Small intestine (tissue), 16 donors: ENCODE results near the gene POU5F1. TPM values are rescaled to one million over a fixed set of nuclear protein-coding genes. Genes with fewer than 3 reads are reported as not detected.
"Not testable (repeated sequence)": the region's sequence is repeated elsewhere in the genome, so short reads cannot be mapped to it uniquely, and the experiment has no call there.

Experiments
- DNase-seq, 2 donors: peaks; one replicate each; pipeline versions ENCODE4 v3.0.0 to v3.0.0-alpha.2; 2013
- FAIRE-seq: peaks from 2 replicates; lab custom pipeline; 2012; peaks lifted over from hg19 to GRCh38; lab: Jason Lieb, UNC
- H3K27ac ChIP-seq, 3 donors: one replicate each; pipeline ENCODE4 v1.5.1; 2013; ENCODE audit warnings: low read length in 2 of 3, mild to moderate bottlenecking in 2 of 3, control low read depth in 1 of 3, inconsistent platforms in 1 of 3, low read depth in 1 of 3, moderate library complexity in 1 of 3
- H3K27me3 ChIP-seq, 3 donors: one replicate each; pipeline ENCODE4 v1.6.1; 2013; ENCODE audit warnings: low read length in 3 of 3, inconsistent platforms in 1 of 3; ENCODE audit not compliant: control insufficient read depth in 3 of 3, insufficient read depth in 3 of 3
- H3K36me3 ChIP-seq, 3 donors: one replicate each; pipeline ENCODE4 v1.6.1; 2013; ENCODE audit warnings: low read length in 3 of 3, inconsistent platforms in 1 of 3, low read depth in 1 of 3, mild to moderate bottlenecking in 1 of 3, moderate library complexity in 1 of 3; ENCODE audit not compliant: control insufficient read depth in 3 of 3, insufficient read depth in 2 of 3
- H3K4me1 ChIP-seq, 3 donors: one replicate each; pipeline ENCODE4 v1.6.1; 2013; ENCODE audit warnings: low read length in 2 of 3, inconsistent platforms in 1 of 3, low read depth in 1 of 3, mild to moderate bottlenecking in 1 of 3, moderate library complexity in 1 of 3; ENCODE audit not compliant: control insufficient read depth in 3 of 3, insufficient read depth in 2 of 3
- H3K4me3 ChIP-seq, 3 donors: one replicate each; pipeline ENCODE4 v1.5.1; 2013; ENCODE audit warnings: low read length in 3 of 3, control low read depth in 1 of 3, inconsistent platforms in 1 of 3, low read depth in 1 of 3, mild to moderate bottlenecking in 1 of 3, moderate library complexity in 1 of 3
- H3K9me3 ChIP-seq, 2 donors: one replicate each; pipeline ENCODE4 v1.6.1; 2013; ENCODE audit warnings: low read depth in 1 of 2, low read length in 1 of 2; ENCODE audit not compliant: control insufficient read depth in 2 of 2, insufficient read depth in 1 of 2
- WGBS, 3 donors: extraction: QIAGEN DNeasy Blood & Tissue Kit; methylation state at CpG; one replicate each; pipeline ENCODE4 v1.1.7; 2013; 5-methylcytosine and 5-hydroxymethylcytosine counted together
- long read RNA-seq, 10 donors: transcript quantifications; one replicate each; lab custom pipeline, GENCODE V29; 2026
- polyA plus RNA-seq, 4 donors: library from polyadenylated mRNA; stranded (reverse) in 3 of 4; unstranded in 1 of 4; fragments of 200-250 nt in 3 of 4; fragments of 120-200 nt in 1 of 4; gene quantifications; one replicate each; pipeline versions ENCODE4 v1.2.1 to v1.2.3, GENCODE V29; 2013
- donor health status: healthy with polysubstance abuse.
- donor health status: control.
- donor health status: control.
- donor health status: Bipolar disorder and iron deficiency.
- donor health status: healthy.

Gene POU5F1
- 10 to 100 TPM in 2 of 4 donors, 1 to 10 TPM in 1, under 1 TPM in 1; 0.10 to 32.0 (median 18.4) TPM for polyA plus RNA-seq
- long read RNA-seq, donor 1 = 0 reads
- long read RNA-seq, donor 2 = 0 reads
- long read RNA-seq, donor 3 = 0 reads
- long read RNA-seq, donor 4 = 0 reads
- long read RNA-seq, donor 5 = 0 reads
- long read RNA-seq, donor 6 = 0 reads
- long read RNA-seq, donor 7 = 0 reads
- long read RNA-seq, donor 8 = 0 reads
- long read RNA-seq, donor 9 = 0 reads
- long read RNA-seq, donor 10 = 0 reads

DNA sequence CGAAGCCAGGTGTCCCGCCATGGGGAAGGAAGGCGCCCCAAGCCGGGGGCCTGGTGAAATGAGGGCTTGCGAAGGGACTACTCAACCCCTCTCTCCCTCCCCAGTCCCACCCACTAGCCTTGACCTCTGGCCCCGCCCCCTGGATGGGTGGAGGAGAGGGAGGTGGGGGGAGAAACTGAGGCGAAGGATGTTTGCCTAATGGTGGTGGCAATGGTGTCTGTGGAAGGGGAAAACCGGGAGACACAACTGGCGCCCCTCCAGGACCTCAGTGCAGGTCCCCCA is at the start of gene POU5F1:
Gene POU5F1, minus strand, starts transcription at position 83 of the 282 bp plus-strand sequence. Its CDS starts 62 bp downstream, at position 21.
- Histone ChIP-seq H3K27ac (no peak within 1 kb of the TSS), H3K4me1 (no peaks in the 10 kb centered on the region), H3K36me3 (no peaks in the 10 kb centered on the region), H3K27me3 (peaks cover 0 to 6% (median 0%) of the 10 kb centered on the region in 3 donors), H3K9me3 (no peaks in the 10 kb centered on the region), H3K4me3 (no peak within 1 kb of the TSS)
- DNase-seq (no peak), FAIRE-seq (no peak)
- WGBS, 3 donors = 66 to 93% (median 89%) methylated on average over 9 of the region's 9 CpGs

- Histone ChIP-seq H3K36me3 (no peaks in the 10 kb centered on the region), H3K4me1 (no peaks in the 10 kb centered on the region), H3K27me3 (no peaks in the 10 kb centered on the region), H3K4me3 (no peak overlapping the region), H3K27ac (peak overlapping the region in 1 of 3 donors; percentile 64), H3K9me3 (peaks cover 2 to 12% of the 10 kb centered on the region in 2 donors)
- 84 to 86% (median 86%) methylated on average over 7 of the region's 7 CpGs for WGBS, 3 donors
- no peak for DNase-seq
- no peak for FAIRE-seq
These were observed 45.9 kb upstream of the POU5F1 start for GRCh38 chr6:31216208-31216898.

DNA sequence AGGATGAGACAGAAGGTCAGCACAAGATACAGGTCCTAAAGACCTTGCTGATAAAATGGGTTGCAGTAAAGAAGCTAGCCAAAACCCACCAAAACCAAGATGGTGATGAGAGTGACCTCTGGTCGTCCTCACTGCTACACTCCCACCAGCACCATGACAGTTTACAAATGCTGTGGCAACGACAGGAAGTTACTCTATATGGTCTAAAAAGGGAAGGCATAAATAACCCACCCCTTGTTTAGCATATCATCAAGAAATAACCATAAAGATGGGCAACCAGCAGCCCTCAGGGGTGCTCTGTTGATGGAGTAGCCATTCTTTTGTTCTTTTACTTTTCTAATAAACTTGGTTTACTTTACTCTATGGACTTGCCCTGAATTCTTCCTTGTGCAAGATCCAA is 44.7 kb upstream of the POU5F1 start:
- H3K27me3 ChIP-seq, H3K4me3 ChIP-seq, H3K36me3 ChIP-seq, DNase-seq, FAIRE-seq, H3K4me1 ChIP-seq, H3K27ac ChIP-seq: not testable (repeated sequence)
- H3K9me3 ChIP-seq = peaks cover 2 to 12% of the 10 kb centered on the region in 2 donors
- WGBS, 3 donors = 58 to 78% (median 72%) methylated on average over 2 of the region's 2 CpGs

DNA sequence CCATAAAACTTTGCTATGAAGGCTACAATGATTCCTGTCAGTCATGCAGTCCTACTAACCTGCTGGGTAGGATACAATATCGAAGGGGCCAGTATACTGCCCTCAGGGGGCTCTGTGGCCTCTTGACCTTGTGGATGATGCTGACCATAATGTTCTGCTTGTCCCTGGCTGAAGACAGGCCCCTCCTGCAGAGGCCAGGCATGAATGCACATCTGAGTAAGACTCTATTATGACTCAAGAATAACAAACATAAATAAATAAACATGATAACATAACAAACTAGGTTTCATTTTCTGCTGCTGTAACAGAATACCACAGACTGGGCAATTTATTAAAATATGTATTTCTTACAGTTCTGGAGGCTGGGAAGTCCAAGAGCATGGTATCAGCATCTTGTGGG is 44.0 kb upstream of the POU5F1 start:
- no peak for DNase-seq
- peaks cover 2 to 12% of the 10 kb centered on the region in 2 donors for H3K9me3 ChIP-seq
- FAIRE-seq = no peak
- no peaks in the 10 kb centered on the region for H3K27me3 ChIP-seq
- WGBS, 3 donors = 81 to 87% (median 85%) methylated on average over 1 of the region's 1 CpG
- H3K4me1 ChIP-seq = peaks cover 0 to 12% (median 0%) of the 10 kb centered on the region in 3 donors
- no peak overlapping the region for H3K4me3 ChIP-seq
- H3K27ac ChIP-seq = no peak overlapping the region
- no peaks in the 10 kb centered on the region for H3K36me3 ChIP-seq

GRCh38 chr6:31210741-31211532 is 40.5 kb upstream of the POU5F1 start:
- no peak for FAIRE-seq
- peaks cover 0 to 29% (median 8%) of the 10 kb centered on the region in 3 donors for H3K4me1 ChIP-seq
- WGBS, 3 donors = 66 to 93% (median 83%) methylated on average over 5 of the region's 5 CpGs
- H3K4me3 ChIP-seq = no peak overlapping the region
- H3K9me3 ChIP-seq = peaks cover 0 to 5% of the 10 kb centered on the region in 2 donors
- peak in 1 of 2 donors; percentile 48 for DNase-seq
- no peak overlapping the region for H3K27ac ChIP-seq
- H3K36me3 ChIP-seq = no peaks in the 10 kb centered on the region
- H3K27me3 ChIP-seq = no peaks in the 10 kb centered on the region

GRCh38 chr6:31210123-31210522 is 39.6 kb upstream of the POU5F1 start:
- H3K4me3 ChIP-seq = no peak overlapping the region
- H3K27ac ChIP-seq = peak overlapping the region in 1 of 3 donors; percentile 9
- FAIRE-seq = no peak
- H3K36me3 ChIP-seq = no peaks in the 10 kb centered on the region
- 36 to 55% (median 38%) methylated on average over 6 of the region's 6 CpGs for WGBS, 3 donors
- H3K27me3 ChIP-seq = no peaks in the 10 kb centered on the region
- H3K4me1 ChIP-seq = peaks cover 0 to 36% (median 8%) of the 10 kb centered on the region in 3 donors
- H3K9me3 ChIP-seq = no peaks in the 10 kb centered on the region
- DNase-seq = no peak

DNA sequence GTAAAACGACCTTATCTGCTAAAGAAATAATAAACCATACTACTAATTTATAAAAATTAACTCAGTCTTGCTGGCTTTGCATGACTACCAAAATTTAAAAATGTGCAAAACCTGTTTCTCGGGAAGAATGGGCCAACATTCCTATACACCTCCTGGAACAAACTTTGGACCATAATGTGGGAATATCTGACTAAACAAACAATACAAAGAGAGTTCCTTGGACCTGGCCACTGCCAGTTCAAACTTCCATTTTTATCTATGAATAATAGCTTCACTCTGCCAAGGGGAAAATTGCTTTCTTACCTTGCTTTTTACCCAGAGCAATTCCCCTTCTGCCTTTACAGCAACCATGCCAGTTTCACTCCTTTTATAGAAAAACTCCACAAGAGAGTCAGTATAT is 38.7 kb upstream of the POU5F1 start:
- H3K27ac ChIP-seq = peak overlapping the region in 1 of 3 donors; percentile 76

DNA sequence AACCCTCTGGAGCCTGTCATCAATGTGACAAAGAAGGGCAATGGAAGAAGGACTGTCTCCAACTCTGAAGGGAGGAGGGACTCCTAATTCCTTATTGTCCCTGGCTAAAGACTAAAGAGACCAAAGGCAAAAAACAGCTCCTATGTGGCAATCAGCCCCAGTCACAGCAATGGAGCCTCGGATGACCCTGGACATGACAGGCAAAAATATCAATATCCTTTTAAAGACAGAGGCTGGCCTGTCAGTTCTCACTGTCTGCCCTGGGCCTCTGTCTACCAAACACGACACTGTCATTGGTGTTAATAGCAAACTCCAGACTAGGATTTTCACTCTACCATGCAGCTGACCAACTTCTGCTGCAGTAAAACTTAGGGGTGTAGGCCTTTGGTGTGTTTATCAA is 38.0 kb upstream of the POU5F1 start:
- H3K4me3 ChIP-seq = no peak overlapping the region
- DNase-seq = no peak
- WGBS, 3 donors = 13 to 48% (median 34%) methylated on average over 2 of the region's 2 CpGs
- H3K36me3 ChIP-seq = no peaks in the 10 kb centered on the region
- H3K4me1 ChIP-seq = peaks cover 6 to 45% (median 15%) of the 10 kb centered on the region in 3 donors
- no peaks in the 10 kb centered on the region for H3K9me3 ChIP-seq
- no peak for FAIRE-seq
- H3K27ac ChIP-seq = peak overlapping the region; percentile 27 to 76 (median 43)
- H3K27me3 ChIP-seq = no peaks in the 10 kb centered on the region

More for the DNA sequence above, 38.7 kb upstream of the POU5F1 start:
- Histone ChIP-seq H3K4me1 (peaks cover 6 to 42% (median 15%) of the 10 kb centered on the region in 3 donors), H3K27me3 (no peaks in the 10 kb centered on the region), H3K36me3 (no peaks in the 10 kb centered on the region), H3K4me3 (no peak overlapping the region), H3K9me3 (no peaks in the 10 kb centered on the region)
- DNase-seq (peak; percentile 86 to 88), FAIRE-seq (no peak)
- 17 to 34% (median 33%) methylated on average over 2 of the region's 2 CpGs for WGBS, 3 donors
